Measurements from ENCODE around the gene EPS8.

DNA sequence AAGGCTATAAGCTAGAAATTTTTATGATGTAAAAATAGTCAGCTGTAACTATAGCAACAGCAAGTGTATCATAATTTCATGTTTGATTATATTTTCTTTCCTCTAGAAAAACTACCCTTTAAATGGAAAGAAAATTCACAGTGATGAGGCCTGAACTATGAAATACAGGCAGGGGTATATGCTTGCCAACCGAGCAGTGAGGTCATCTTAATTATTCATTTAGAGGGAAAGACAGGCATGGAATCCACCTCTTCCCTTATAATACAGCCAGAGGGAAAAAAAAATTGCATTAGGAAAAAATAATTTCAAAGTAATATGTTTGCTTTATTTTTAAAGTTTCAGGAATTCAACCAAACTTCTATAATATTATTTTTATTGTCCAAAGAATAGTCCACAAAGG is 139.8 kb downstream of the EPS8 start:
- TF ChIP-seq, protein P1, sequence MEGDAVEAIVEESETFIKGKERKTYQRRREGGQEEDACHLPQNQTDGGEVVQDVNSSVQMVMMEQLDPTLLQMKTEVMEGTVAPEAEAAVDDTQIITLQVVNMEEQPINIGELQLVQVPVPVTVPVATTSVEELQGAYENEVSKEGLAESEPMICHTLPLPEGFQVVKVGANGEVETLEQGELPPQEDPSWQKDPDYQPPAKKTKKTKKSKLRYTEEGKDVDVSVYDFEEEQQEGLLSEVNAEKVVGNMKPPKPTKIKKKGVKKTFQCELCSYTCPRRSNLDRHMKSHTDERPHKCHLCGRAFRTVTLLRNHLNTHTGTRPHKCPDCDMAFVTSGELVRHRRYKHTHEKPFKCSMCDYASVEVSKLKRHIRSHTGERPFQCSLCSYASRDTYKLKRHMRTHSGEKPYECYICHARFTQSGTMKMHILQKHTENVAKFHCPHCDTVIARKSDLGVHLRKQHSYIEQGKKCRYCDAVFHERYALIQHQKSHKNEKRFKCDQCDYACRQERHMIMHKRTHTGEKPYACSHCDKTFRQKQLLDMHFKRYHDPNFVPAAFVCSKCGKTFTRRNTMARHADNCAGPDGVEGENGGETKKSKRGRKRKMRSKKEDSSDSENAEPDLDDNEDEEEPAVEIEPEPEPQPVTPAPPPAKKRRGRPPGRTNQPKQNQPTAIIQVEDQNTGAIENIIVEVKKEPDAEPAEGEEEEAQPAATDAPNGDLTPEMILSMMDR (IDR thresholded peaks at IDR 0.05): no peak
- TF ChIP-seq POLR2A (IDR thresholded peaks at IDR 0.05): no peak

All from adrenal gland (tissue), 5 donors.